B cell (primary cell): Measurements from ENCODE around the gene NDUFA1.

ENCODE experiments used
- EZH2 ChIP-seq: IDR thresholded peaks from 2 replicates; pipeline ENCODE4 v1.6.1; 2012; ENCODE audit warnings: borderline replicate concordance, low read depth, mild to moderate bottlenecking, moderate library complexity, low read length; ENCODE audit not compliant: insufficient read depth, poor library complexity, severe bottlenecking
- TF ChIP-seq, protein P1 (sequence below): fragments of 200-600 bp; IDR thresholded peaks from one replicate; pipeline ENCODE4 v1.8.0; 2022; ENCODE audit warnings: antibody characterized with exemption, mild to moderate bottlenecking

DNA sequence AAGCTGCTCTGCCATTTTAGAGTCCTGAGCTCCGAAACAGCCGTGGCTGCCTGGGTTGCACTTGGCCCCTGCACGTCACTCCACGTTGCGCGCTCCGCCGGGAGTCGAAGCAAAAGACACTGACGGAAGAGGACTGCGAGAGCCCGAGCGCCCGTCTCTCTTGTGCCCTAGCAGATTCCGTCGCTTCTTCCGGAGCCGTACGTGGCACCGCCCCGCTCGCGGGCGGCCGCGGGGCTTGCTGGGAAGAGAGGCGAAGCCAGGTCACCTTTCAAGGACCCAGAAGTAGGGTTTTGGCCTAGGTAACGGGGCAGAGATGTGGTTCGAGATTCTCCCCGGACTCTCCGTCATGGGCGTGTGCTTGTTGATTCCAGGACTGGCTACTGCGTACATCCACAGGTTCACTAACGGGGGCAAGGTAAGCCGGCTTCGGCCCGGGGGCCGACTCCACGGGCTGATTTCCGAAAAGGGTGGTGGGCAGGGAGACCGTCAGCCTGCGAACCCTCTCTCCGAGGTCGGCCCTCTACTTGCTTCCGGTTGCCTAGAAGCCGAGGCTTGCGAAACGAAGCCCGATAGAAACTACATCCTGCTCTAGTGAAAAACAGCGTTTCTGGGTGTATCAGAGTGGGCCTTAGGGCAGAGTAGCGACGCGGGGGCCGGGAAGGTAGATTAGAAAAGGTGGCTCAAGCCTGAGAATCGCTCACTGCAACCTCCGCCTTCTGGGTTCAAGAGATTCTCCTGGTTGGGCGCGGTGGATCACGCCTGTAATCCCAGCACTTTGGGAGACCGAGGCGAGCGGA, at the start of gene NDUFA1, which contains the start of gene RNF113A:
- TF ChIP-seq, protein P1, sequence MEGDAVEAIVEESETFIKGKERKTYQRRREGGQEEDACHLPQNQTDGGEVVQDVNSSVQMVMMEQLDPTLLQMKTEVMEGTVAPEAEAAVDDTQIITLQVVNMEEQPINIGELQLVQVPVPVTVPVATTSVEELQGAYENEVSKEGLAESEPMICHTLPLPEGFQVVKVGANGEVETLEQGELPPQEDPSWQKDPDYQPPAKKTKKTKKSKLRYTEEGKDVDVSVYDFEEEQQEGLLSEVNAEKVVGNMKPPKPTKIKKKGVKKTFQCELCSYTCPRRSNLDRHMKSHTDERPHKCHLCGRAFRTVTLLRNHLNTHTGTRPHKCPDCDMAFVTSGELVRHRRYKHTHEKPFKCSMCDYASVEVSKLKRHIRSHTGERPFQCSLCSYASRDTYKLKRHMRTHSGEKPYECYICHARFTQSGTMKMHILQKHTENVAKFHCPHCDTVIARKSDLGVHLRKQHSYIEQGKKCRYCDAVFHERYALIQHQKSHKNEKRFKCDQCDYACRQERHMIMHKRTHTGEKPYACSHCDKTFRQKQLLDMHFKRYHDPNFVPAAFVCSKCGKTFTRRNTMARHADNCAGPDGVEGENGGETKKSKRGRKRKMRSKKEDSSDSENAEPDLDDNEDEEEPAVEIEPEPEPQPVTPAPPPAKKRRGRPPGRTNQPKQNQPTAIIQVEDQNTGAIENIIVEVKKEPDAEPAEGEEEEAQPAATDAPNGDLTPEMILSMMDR = no peak
- TF ChIP-seq EZH2 = no peak
